Stimulated activated naive CD4-positive, alpha-beta T cell (primary cell): ENCODE results near the gene HIPK3.
"Not testable (repeated sequence)": the region's sequence is repeated elsewhere in the genome, so short reads cannot be mapped to it uniquely, and the experiment has no call there.

ENCODE experiments used
- DNase-seq, 6 experiments: peaks; one replicate each; lab custom pipeline; 2025; lab: John Stamatoyannopoulos, UW

The HIPK3 gene

DNA sequence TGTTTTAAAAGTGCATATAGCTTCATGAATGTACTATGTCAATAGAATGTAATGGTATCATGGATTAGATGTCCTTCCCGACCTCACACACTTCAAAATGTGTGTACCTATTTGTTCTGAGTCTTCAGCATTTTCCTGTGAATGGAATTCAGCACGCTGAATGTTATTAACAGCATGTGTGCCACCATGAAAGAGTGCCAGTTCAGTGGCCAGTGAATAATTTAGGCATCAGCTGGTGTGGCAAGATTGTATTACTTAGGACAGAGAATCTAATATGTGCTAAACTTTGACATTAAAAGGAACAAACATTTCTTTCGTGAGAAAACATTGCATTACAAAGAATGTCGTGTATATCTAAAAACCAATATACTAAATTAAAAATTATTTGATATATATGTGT lies 46.4 kb downstream of the HIPK3 start:
- DNase-seq, result no peak

DNA sequence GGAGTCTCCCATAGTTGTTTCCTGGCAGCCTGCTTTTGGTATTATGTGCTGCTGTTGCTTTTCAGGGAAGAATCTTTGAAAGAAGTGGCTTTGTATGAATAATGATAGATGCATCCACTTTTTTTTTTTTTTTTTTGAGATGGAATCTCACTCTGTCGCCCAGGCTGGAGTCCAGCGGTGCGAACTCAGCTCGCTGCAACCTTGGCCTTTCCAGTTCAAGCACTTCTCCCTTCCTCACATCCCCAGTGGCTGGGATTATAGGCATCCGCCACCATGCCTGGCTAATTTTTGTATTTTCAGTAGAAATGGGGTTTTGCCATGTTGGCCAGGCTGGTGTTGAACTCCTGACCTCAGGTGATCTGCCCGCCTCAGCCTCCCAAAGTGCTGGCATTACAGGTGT lies 49.6 kb downstream of the HIPK3 start:
- DNase-seq, result not testable (repeated sequence)

DNA sequence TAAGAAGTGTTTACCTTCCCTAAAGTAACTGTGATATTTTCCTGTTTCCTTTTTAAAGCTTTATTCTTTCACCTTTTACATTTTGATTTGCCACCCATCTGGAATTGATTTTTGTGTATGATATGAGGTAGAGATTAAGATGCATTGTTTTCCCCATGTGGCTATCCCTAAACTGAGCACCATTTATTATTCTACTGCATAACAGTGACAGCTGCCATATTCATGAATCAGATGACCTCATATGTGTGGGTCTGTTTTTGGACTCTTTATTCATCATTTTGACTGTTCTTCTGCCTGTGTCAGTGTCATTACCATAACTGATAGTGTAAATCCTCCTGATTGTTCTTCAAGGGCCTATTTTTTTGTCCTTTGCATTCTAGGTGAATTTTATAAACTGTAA lies 50.8 kb downstream of the HIPK3 start:
- DNase-seq, result no peak

DNA sequence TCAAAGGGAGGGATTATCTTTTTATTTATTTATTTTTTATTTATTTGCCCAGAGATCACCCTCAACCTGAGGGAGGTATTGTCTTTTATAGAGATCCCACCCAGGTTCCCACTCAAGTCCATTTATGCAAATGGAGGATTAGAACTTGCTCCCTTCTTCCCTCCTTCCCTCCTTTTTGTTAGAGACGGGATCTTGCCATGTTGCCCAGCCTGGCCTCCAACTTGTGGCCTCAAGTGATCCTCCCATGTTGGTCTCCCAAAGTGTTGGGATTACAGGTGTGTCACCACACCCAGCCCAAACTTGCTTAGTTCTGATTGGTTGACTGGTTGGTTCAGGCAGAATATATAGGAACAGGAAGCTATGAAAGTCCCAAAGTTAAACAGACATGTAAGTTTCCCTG lies 51.9 kb downstream of the HIPK3 start:
- DNase-seq, result no peak

DNA sequence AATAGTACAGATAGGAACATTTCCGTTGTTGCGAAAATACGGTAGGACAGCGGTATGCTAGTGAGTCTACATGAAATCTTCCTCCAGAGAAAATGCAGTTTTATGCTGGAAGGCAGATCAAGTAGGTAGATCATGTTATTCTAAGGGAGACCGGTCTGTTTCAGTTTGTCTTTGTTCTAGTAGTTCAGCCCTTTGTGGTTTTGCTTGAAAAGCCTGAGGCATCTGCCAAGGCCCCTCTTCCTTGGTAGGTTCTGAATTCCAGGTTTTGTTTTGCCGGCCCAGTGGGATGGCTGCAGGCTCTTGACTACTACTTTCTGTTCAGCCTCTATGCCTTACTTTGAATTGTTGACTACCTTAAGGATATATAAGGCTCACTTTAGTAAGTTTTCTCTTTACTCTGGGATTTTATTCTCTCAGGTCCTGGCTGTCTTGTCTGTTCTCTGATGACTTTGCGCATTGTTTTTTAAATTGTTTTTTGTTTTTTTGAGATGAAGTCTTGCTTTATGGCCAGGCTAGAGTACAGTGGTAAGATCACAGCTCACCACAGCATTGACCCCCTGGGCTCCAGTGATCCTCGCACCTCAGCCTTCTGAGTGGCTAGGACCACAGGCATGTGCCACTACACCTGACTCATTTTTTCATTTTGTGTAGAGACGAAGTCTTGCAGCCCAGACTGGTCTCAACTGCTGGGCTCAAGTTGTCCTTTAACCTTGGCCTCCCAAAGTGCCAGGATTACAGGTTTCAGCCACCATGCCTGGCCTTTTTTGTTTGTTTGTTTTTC lies 53.7 kb downstream of the HIPK3 start:
- no peak for DNase-seq

DNA sequence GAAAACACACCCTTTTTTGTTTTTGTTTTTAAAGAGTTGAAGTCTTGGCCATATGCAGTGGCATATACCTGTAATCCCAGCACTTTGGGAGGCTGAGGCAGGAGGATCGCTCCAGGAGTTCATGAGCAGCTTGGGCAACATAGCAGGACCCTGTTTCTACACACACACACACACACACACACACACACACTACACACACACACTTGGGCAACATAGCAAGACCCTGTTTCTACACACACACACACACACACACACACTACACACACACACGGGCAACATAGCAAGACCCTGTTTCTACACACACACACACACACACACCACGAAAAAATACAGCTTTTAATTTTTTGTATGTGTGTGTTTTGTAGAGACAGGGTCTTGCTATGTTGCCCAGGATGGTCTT lies 54.5 kb downstream of the HIPK3 start:
- DNase-seq, result no peak

DNA sequence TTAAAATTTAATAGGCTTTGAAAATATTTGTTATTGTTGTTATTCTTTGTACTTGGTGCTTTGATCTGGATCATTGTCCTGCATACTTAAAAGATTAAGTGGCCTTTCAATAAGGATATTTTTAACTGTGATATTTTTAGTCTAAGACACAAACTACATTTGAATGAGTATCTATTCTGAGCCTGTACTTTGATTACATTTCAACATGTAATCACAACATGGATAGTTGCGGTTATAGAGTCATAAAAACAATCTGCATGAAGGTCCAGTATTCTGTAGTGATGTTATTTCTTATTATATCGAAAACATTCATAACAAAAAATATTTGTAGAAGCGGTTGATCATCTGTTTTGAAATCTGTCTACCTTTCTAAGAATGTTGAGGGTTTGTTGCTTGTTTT lies 58.6 kb downstream of the HIPK3 start:
- no peak for DNase-seq

DNA sequence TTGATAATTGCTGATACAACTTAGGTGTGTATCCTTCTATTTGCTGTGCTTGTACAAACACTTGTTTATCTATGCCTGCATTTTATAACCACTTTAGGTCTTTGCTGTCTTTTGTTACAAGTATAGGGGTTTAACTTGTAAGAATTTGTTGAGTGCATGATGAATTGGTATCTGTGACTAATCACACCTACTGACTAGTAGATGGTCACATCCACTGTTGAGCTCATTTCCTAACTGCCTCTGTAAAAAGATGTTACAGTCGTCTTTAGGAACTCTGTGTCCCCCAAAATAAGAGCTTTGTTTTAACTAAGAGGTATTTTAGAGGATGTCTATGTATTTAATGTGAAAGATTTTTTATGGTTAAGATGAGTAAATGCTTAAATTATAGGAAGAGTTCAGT lies 60.5 kb downstream of the HIPK3 start:
- DNase-seq, result no peak

DNA sequence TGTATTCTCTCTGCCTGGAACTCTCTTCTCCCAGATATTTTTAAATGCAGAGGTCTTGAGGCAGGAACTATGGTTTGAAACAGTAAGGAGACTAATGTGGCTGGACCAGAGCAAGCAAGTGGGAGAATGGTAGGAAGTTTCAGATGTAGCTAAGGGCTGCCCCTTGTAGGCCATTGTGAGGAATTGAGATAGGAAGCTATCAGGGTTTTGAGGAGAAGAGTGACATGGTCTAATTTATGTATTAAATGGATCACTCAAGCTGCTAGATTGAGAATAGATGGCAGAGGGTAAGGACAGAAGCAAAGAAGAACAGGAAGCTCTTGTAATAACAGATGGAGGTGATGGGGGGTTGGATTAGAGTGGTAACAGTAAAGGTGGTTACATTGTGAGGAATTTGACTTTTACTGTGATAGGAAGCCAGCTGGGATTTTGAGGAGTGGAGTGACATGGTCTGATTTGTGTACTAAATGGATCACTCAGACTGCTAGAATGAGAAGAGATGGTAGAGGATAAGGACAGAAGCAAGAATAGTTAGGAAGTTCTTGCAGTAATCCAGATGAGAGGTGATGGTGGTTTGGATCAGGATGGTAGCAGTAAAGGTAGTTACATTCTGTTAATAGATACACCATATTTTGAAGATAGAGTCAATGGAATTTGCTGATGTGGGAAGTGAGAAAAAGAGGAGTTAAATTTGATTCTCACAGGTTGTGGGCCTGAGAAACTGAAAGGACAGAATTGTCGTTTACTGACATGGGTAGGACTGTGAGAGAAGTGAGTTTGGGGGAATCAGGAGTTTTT lies 63.0 kb downstream of the HIPK3 start:
- no peak for DNase-seq

DNA sequence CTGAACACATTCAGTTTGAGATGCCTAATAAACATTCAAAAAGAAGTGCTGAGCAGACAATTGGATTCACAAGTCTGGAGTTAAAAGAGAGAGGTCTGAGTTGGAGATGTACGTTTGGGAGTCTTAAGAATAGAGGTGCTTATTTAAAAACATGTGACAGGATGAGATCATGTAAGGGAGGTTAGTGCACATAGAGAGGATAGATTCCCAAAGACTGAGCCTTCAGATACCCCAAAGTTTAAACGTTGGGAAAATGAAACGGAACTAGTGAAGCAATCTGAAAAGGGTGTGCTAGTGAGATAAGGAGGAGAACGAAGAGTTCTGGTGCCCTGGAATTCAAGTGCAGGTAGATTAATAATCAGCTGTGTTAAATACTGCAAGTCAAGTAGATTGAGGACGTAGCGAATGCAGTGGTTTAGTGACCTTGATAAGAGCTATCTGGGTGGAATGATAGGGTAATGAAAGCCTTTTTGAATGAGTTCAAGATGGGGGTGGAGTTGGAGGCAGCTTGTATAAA lies 63.7 kb downstream of the HIPK3 start:
- no peak for DNase-seq

DNA sequence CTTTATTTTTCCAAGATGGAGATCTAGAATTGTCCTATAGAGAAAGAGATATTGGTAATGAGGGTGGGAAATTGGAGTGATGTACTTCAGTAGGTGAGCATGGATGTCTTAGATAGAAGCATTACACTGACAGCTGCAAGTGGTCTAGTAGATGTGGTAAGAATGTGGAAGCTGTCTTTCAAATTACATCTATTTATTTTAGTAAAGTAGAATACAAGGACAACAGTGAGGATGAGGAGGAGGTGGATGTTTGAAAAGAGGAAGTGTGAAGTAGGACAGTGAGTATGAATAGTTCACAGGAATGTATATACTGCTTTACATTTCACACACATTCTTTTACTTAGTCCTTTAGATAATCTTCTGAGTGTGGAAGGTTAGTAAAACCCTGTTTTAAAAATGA lies 64.2 kb downstream of the HIPK3 start:
- no peak for DNase-seq

DNA sequence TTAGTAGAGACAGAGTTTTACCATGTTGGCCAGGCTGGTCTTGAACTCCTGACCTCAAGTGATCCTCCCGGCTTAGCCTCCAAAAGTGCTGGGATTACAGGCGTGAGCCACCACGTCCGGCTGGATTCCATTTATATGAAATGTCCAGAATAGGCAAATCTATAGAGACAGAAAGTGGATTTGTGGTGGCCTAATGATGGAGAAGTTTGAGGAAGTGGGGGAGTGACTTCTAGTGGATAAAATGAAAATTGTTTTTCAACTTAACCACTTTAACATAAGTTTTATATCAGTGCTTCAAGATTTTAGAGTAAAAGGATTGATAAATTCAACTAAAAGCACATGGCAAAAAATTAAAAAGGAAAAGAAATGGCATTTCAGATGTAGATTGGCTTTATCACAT lies 66.2 kb downstream of the HIPK3 start:
- no peak for DNase-seq

DNA sequence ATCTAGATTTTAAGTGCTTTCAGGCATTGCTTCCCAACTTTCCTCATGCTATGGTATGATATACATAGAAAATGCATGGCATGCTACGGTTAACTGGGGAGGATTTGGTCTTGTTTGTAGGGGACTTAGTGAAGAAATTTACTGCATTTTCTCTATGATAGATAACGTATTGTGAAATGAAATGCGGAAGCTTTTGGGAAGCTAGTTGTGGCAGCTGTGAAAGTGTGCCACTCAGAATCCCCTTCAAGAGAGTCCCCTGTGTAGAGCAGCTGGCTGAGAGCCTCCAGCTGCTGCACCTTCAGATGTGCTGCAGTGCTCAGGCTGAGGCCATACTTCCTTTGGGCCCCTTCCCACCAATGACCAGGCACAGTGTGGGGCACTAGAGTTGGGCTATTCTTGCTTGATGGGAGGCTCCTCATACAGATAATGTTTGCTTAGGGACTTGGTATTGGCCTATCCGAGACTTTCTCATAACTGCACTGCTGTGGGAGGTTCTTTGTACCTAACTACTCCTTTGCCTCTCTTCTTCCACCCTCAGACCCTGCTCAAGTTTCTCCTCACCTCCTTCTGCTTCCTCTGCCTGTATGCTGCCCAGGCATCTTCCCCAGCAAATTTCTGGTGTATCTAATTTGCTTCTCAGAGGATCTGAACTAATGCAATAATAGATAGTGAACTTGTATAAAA lies 67.3 kb downstream of the HIPK3 start:
- DNase-seq, result no peak

DNA sequence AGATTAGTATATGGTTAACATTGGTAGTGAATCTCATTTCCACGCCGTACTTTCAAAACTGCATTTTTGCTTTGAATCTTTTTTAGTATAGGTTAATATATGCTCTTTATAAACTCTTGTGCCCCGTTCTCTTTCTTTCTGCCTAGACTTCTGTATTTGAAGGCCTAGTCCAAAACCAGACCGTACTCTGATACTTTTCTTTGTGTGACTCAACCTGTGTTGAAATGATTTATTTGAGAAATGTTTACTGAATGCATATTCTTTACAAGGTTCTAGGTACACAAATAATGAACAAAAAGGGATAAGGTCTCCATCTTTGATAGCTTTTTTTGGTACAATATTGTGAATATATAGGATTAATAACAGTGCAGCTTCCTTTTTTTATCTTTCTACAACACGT lies 68.3 kb downstream of the HIPK3 start:
- no peak for DNase-seq

DNA sequence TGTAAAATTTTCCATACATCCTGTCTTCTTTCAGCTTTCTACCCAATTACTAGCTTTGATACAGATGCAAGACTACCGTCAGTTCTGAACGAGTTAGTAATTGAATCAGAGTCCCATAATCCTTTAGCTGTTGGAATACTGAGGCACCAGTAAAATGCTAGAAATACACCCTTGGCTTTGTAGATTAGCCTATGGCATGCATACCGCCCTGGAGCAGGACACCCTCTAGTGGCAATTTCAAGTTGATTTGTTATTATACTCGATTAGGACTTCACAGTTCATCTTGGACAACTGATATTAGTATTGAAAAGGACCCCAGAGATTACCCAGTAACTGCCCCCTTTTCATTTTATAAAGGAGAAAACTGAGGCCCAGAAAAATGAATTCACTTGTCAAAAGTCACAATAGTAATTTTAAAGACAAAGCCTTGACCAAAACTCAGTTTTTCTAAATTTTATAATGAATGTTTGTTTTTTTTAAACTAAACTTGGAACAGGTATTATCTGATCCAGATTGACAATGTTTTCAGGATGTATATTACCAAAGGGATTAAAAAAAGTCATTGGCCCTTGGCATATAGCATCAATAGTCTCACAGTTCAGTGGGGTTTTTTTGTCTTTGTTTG lies 72.6 kb downstream of the HIPK3 start:
- peak in 5 of 6 experiments; percentile 7 to 53 (median 14) for DNase-seq

DNA sequence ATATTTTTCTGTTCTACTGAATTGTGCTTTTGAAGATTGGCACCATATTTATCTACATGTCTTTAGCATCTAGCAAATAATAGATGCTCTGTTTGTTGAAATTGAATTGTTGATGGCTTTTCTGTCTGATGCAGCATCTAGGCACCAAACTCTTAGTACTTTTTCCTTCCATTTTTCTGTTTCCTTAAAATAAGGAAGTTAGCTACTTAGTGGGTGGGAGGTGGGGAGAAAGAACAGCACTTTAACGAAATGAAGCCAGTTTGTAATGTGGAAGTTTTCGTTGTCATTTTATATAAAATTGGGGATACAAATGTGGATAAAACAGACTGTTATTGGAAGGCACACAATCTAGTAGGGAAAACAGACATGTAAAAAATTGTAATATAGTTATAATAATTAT lies 76.6 kb downstream of the HIPK3 start:
- DNase-seq, result no peak

DNA sequence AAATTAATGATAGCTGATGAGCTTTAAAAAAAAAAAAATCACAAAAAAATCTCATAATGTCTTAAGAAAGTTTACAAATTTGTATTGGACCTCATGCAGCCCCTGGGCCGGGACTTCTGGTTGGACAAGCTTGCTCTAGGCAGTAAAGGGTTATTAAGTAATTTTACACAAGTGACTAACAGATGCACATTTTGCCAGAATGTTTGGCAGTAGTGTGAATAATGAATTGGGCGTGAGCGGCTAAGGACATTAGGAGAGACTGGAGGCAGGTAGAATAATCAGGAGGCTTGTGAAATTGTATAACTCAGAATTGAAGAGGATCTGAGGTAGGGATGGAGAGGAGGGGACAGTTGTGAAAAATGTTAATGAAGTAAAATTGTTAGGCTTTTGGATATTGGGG lies 77.4 kb downstream of the HIPK3 start:
- DNase-seq, result no peak

DNA sequence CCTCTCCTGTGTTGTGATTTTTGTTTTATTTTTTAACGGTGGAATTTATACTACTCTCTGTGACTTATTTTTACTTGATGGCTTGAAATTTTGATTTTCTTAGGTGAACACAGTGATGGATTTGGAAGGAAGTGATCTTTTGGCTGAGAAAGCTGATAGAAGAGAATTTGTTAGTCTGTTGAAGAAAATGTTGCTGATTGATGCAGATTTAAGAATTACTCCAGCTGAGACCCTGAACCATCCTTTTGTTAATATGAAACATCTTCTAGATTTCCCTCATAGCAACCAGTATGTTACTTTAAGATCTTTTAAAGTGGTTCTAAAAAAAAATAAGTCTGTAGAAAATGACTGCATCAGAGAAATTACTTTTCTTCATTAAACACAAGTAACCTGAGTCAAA lies 82.1 kb downstream of the HIPK3 start:
- DNase-seq, result no peak

DNA sequence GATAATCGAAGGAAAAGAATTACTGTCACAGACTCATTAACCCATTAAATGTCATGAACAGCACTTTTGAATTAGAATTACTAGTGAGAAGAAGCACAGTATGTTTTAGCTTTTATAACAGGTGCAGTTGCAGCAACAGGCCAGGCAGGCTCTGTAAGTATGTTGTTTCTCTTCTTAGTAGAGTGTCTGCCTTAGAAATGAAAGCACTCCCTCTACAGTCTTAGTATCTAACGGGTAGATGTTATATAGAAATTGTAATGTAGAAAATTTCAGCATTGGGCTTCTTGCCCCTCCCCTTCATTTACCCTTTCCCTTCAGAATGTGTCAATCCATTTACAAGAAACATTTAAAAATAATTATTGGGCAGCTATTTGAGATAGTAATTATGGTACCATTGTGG lies 87.4 kb downstream of the HIPK3 start:
- no peak for DNase-seq

DNA sequence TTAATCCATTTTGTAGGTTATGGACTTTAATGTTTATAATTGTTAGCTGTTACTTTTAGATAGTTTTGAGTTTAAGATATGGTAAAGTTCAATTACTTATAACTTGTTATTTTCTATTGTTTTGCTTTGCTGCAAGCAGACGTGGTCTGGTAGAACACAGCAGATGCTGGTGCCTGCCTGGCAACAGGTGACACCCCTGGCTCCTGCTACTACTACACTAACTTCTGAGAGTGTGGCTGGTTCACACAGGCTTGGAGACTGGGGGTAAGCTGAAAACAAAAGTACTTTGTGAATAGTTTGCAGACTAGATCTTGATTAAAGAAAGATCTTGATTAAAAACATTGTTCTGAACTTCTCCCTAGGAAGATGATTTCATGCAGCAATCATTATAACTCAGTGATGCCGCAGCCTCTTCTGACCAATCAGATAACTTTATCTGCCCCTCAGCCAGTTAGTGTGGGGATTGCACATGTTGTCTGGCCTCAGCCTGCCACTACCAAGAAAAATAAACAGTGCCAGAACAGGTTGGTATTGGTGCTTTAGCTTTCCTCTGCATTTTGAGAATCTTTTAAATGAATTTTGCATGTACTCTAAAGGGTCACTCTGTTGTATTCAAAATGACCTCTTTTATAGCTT lies 90.4 kb downstream of the HIPK3 start:
- DNase-seq, result no peak

DNA sequence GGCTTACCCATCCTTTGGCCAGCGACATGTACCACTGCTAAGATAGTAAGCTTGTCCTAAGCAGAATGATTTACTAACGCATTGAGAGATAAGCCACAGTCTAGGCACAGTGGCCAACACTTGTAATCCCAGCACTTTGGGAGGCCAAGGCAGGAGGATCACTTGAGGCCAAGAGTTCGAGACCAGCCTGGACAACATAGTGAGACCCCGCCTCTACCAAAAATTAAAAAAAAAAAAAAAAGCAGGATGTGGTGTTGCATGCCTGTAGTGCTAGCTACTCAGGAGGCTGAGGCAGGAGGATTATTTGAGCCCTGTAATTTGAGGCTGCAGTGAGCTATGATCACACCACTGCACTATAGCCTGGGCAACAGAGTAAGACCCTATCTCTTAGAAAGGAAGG lies 93.1 kb downstream of the HIPK3 start:
- no peak for DNase-seq
